Pons (tissue), 1 donor: ENCODE measurements around the gene PITPNB.

Experiments used
- DNase-seq: peaks from one replicate; pipeline ENCODE4 v3.0.0-alpha.2; 2016; ENCODE audit warnings: low spot score

PITPNB gene

DNA sequence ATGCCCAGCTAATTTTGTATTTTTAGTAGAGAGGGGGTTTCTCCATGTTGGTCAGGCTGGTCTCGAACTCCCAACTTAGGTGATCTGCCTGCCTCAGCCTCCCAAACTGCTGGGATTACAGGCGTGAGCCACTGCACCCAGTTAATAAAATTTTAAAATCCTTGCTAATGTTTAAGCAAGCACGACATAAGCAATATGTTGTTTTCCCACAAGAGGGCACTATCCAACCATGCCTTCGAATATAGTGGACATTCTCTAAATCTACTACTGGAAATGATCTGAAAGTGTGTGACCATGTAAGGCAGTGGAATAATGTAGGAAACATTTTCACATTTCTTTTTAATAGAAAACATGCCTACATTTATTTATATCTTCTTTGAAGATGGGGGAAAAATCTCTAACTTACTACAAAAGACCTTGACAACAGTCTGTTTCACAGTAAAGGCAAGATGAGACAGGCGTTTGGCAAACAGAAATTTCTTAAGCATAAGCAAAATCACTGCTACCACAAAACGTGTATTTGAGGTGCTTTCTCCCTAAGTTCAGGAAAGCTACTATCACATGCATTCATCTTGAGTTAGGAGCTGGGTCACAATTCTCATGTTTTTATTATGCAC lies 38.2 kb downstream of the PITPNB start:
- DNase-seq, result peak; percentile 96

DNA sequence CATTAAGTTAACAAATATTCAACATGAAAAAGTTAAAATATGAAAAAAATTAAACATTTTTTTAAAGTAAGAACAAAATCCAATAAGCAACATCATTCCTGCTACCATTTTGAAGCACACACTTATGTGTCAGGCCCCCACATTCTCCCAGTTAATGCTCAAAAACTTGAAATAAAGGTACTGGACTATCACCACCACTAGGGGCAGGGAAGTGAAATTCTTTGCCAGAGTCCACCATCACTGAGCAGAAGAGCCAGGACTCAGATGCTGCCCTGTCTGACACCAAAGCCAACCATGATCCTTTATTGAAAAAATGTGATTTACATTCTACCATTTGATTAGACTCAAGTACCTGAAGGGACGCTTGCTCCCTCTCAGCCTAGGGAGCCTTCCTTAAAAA lies 39.1 kb downstream of the PITPNB start:
- peak; percentile 51 for DNase-seq

DNA sequence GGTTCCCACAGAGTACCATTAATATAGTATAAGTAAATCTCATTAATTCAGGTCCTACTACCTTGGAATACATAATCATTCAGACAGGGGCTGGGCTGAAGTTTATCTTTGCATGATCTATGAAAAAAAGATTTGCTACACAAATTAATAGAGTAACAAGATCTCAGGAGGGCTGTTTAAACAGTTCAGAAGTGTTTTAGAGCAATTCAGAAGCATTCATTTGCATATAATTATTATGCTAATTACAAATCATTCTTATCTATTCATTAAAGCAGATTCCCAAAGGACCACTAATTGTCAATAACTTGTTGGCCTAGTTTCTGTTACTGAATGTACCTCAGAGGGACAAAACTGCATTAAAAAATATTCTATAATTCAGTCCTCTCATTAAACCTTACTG lies 40.5 kb downstream of the PITPNB start:
- no peak for DNase-seq

DNA sequence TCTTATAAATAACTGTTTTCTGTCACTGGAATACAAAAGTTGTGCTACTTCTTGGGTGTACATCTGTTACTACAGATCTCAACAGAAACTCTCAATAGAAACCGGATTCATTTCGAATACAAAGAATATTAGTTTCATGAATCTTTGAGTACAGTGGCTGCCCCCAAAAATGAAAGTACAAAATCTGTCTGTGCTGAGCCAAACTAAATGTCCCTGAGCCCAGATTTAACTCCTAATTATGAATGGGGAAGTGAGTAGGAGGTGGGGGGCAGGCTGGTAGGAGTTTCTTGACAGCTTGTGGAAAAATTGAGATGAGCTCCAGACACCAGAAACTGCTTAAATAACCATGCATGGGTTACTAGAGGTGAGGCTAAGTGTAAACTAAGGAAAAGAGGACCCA lies 41.6 kb downstream of the PITPNB start:
- DNase-seq, result no peak

DNA sequence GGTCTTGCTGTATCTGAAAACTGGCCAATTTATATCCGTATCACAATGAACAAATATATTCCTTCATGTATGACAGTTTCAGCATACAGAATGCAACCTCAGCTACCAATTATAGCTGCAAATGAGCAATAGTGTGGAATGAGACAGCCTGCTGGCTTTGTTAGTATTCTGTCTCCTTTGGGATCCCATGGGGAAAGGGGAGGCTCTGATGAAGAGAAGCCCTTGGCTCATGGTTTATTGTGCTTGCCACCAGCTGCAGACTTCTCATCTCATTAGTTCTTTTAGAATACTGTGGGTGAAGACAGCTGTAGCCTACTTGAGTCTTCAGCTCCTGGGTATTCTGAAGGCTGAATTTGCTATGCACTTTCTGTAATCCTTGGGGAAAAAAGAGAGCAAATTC lies 42.4 kb downstream of the PITPNB start:
- peak; percentile 53 for DNase-seq

DNA sequence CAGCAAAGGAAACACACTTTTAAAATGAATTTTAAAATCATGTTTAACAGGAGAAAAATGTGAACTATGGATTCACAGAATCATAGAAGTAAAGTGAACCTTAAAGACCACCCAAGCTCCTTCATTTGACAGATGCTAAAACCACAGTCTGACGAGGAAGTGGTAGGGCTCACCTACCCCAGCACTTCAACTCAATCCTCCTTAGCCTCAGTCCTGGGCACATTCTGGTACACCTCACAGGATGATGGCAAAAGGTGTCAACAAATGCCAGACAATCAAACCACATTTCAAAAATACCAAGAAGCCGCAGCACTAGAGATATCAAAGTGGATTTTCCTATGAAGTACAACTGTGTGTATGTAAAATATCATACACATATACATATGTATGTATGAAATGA lies 43.1 kb downstream of the PITPNB start:
- no peak for DNase-seq

DNA sequence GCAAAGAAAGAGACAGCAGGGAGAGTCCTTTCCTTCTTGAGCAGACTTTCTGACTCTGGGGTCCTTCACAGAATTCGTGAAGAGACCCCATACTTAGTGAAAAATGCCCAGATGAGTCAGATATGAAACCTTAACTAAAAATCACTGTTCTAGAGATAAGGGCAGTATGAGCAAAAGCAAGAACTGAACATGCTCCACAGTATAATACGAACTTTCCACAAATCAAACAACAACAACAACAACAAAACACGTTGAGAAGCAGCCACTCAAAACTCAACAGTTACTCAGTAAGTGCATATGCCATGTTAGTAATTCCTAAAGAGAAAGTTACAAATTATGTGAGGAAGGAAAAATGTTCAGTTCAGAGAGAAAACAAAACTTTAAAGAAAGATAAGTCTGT lies 44.3 kb downstream of the PITPNB start:
- no peak for DNase-seq

DNA sequence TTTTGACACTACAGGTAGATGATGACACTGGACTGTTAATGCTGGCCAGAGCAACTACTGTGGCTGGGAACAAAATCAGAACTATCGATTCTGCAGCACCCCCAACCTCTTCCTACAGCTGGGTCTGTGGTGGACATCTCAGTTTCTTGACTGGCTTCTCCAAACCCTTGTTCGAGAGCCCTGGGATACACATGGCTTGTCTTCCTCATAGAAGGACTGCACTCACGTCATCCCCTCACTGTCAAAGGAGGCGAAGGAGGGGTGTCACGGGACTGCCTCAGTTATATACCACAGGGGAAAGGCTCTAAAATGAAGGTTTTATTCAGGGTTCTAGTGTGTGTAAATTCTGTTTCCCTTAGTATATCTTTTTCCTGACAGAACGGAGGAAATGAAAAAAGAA lies 44.9 kb downstream of the PITPNB start:
- DNase-seq, result peak; percentile 44

DNA sequence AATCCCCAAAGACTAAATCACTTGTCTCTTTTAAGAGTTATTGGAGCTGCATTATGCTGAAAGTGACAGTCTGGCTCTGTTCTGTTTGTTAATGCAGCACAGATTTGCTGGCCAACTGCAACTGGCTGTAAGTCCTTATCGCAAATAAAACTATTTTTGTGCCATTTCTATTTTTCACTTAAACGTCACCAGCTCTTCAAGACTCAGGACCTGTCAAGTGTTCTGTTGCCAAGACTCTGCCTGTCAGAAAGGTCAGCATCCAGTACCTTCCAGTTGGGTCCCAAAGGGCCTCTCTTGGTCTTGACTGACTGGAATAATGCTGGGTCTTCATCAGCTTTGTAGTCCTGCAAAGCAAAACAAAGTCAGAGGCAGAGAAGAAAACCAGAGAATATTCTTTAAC lies 45.6 kb downstream of the PITPNB start:
- peak; percentile 74 for DNase-seq

DNA sequence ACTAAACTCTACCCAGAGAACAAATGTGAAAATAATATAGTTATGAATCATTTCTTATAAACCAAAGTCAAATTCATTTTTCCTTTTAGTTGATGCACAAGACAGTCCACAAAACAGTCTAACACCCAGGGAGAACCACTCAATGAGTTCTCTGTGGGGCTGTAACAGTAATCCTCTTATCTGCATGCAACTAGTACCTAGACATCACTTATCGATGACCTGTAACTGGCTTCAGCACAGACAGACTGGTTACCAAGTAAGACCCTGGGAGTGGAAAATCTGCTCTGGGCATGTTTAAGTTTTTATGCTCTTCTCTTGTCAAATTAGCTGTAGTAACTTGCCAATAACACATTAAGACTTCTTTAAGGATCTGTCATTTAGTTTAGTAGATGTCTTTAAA lies 46.6 kb downstream of the PITPNB start:
- DNase-seq, result no peak

DNA sequence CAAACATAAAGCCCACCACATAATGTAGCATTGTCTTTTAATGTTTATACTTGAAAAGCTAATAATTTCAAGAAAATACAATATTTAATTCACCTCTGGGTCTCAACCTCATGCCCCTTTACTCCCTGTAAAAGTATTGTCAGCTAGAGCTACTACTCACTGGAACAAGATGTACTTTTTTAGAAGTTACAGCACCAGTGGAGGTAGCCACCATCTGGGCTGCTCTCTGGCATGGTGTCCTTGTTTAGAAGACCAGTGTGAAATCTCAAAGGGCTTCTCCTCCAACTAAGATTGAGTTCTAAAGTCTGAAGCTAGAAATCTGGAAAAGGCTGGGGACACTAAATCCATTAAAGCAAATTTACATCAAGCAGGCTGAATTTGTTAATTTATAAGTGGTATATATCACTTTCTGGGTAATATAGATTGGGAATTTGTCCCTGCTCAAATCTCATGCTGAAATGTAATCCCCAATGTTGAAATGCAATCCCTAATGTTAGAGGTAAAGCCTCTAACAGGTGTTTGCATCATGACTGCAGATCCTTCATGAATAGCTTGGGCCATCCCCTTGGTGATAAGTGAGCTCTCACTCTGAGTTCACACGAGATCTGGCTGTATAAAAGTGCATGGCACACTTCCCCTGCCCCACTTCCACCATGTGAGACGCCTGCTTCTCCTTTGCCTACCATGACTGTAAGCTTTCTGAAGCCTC lies 47.6 kb downstream of the PITPNB start:
- DNase-seq, result no peak

DNA sequence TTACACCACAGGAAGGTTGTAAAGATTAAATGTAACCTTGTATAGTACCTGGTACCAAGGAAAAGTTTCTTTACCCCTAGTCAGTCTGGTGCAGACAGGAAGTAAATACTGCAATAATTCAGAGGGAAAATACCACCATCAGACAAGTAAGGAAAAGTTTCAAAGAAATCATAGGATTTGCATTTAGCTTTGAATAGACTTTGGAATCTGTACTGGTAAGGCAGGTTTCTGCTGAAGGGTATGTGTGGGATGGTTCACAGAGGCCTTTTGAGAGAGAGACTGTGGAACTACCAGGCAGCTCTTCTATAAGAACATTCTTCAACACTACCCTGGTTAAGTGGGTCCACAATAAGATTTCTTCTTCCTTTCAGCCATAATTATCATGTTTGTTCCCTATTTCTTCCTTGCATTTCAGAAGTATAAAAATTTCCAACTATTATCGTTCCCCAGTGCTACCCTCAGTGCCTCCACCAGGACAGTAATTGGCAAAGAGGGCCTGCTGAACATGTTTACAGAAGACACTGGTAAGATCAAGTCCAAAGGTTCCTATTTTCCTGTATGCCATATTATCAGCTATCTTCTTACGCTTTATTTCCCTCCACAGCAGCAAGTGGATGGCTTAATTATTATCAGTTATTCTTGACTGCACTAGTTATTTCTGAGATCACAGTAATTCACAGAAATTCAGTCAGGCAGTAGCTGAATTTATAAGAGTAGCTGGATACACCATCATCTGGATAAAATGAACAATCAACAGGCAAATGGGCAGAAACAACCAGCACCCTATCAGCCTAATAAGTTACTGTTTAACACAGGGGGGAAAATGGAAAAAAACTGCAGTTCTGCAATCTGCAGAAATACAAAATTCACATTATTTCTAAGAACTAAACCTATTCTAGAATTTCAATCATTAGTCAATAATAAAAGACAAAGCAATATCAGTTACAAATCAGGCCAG lies 48.5 kb downstream of the PITPNB start:
- DNase-seq, result no peak

DNA sequence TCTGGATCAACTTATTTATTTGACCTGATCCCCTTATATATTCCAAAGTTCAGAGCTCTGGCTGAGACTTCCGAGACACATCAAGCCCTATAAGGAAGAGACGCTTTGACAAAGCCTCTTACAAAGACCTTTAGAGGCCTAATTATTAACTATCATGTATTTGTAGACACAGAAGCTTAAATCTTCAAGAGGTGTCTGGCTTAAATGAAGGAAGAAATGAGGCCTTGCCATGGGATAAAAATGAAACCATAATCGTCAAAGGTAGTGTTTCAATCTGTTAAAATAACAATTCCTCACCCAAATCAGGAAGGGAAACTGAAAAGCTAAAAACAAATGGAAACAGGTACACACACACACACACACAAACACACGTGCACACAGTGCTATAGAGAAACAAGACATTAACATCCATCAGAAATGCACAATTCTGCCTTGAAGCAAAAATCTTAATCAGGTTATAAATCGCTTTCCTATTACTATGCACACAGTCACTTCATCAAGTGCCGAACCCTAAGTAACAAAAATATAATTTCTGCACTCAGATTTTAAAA lies 50.2 kb downstream of the PITPNB start:
- DNase-seq, result no peak

DNA sequence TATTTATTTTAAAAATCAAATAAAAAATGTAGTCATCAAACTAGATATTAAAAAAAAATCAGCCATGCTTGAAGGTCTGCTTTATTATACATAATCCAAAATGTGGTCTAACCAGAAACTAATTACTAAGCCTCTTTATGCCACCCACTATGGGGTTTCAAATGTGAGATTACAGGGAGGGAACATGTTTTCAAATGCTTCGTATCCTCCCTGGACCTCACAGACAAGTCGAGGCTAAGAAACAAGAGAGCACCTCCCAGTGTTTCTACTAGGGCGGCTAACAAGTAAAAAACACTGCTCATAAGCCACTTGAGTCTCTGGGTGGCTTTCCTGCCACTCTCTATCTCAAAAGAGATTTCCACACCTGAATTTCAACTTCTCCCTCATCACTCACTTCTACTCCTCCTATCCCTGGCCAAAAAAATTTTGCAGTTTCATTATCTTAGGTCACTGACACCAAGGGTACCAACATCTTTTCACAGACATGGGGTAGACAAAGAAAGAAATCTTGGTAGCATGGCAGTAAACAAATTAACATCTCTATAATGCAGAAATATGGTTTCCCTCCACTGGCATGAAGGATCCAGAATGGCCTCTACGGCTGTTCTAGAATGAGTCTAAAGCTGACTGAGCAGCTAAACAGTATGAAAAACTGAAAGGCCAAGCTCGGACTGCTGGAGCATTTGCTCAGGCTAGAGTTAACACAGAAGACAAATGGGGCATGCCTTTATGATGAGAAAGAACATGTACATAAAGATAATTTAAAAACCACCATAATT lies 50.9 kb downstream of the PITPNB start:
- DNase-seq, result no peak

DNA sequence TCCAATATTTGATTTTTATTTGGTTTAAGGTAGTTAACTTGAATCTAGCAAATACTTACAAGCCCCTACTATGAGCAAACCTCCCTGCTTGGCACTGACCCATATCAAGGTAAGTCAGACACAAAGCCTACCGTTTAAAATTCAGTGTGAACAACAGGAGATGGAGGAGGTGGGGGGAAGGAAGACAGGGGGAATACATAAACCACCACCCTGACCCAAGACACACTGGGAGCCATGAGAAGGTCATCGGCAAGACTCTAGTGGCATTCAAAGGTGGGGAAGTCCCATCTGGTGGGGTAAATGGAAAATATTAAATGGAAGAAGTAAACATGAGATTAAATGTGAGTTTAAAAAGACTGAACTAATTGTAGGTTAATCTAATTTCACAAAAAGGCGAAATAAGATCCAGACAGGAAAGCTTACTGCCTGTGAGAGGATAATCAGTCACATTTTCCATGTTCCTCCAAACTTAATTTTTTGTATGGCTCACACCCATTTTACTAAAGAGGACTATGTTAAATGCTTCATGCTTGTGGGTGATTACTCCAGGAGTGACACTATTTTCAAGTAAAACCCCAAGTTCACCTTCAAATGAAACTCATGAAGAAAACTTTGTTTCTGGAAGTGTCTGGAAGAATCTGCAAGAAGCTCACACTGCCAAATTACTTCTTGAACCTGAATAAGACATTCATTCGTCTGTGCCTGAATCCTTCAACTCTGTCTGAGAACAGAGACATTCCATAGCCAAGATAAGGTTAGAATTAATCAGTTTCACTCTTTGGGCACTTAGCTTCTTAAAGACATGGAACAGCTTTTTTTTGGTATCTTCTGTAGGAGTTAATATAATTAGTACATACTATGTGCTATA lies 51.7 kb downstream of the PITPNB start:
- no peak for DNase-seq

DNA sequence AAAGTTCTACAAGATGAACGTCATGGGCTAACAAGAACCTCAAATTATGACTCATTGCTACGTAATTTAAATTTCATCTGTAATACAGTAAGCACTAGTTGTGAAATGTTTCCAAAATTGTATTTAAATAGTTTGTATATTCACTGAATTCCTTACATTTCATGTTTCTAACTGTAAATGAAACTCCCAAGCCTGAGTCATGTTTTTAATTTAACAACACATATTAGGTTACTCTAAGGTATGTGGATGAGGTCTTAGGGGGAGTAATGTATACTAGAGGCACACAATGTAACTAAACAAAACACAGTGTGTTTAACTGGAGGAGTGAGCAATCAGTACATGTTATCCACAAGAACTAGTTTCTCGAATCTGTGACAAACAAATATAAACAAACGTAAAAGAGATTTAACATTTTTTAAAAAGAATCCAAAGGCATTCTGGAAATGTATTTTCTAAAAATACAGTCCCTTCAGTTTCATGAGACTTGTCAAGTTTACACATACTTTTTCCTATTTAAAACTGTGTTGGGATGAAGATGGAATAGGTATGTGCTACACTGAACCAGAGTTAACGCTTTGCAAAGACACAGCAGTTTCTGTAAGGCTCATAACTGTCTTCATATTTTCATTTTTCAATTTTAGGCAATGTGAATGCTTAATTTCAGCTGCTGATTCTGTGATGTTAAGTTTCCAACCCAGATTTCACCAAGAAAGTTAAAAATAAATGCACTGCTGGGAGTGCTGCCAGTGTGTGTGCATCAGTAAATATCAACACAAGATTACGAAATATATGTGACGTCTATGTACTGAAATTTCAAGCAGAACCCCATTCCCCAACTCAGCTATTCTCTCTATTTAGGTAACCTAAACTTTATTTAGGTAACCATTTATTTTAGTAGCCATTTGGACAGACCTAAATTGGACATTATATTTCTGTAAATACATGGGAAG lies 52.6 kb downstream of the PITPNB start:
- DNase-seq, result no peak

DNA sequence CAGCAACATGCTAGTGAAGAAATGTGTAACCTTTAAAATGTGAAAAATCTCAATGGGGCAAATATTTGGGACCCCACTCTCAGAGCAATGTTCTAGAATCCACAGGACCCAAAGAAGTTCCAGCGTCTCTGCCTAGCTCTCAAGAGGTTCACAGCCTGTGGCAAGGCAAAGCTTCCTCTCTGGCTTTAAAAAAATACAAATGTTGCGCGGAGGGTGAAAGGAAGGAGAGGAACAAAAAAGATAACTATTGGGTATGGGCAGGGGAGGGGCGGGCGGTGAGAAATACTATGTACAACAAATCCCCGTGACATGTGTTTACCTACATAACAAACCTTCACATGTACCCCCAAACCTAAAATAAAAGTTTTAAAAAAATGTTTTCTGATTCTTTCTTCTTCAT lies 53.6 kb downstream of the PITPNB start:
- DNase-seq, result no peak

DNA sequence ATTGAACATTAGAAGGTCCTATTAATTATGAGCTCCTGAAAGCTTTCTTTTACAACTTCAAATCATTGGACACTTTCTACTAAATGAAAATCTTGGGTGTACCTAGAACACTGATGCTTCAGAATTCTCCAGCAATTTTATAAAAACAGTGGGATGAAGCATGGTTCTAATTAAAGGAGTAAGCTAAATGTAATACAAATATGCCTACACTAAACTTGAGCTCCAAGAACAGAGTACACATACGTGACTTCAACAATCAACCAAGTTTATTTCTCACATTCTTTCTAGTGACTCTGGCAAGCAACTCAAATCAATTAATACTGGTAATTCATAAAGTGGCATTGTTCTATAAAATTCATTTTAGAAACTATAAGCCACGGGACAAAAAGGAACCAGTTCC lies 55.5 kb downstream of the PITPNB start:
- no peak for DNase-seq

DNA sequence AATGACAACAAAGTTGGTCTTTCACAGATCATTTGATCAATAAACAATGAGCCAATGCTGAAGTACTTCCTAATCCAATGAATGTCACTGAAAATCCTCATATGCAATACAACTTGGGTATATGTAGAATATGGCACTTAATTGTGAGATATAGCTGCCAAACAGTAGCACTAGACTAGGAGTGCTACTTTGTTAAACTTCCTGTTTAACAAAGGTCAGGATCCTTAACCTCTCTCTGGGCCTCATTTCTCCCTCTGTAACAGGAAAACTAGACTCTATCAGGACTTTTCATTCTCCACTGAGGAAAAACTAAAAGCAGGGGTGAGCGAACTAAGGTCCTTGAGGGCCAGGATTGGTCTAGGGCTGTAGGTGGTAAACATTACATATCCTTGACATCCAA lies 56.1 kb downstream of the PITPNB start:
- DNase-seq, result no peak

DNA sequence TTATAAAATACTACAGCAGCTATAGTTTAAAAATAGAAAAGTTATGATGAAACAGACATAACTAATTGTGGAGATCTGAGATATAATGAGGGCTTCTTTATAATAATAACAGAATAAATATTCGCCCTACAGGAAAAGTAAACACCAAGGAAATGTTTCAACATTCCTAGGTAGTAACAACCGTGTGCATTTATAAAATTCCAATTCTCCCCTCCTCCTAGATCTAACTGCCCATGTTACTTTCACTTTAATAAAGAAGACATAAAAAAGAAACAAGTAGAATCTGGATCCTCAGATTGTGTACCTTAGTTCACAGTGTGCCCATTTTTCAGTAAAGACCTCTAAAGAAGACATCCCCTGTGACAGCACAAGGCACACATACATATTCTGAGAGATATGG lies 59.7 kb downstream of the PITPNB start:
- DNase-seq, result no peak
